Chondrocyte (in vitro differentiated cells): Measurements from ENCODE around the gene RNPS1. TPM values are rescaled to one million over a fixed set of nuclear protein-coding genes. Genes with fewer than 3 reads are reported as not detected.

Experiments used
- DNase-seq: peaks from one replicate; pipeline ENCODE4 v3.0.0; 2021; ENCODE audit warnings: mixed read lengths, low spot score
- H3K27ac Mint-ChIP-seq: one replicate; pipeline ENCODE4 v1.8.0; 2021; ENCODE audit warnings: mild to moderate bottlenecking, moderate library complexity, mixed read lengths; ENCODE audit not compliant: unreplicated experiment
- H3K27me3 Mint-ChIP-seq: 2 replicates; pipeline ENCODE4 v1.8.0; 2021; ENCODE audit warnings: low read depth, mixed read lengths
- H3K36me3 Mint-ChIP-seq: 2 replicates; pipeline ENCODE4 v1.8.0; 2021; ENCODE audit warnings: low read depth, mixed read lengths
- H3K4me1 Mint-ChIP-seq: 2 replicates; pipeline ENCODE4 v1.8.0; 2021; ENCODE audit warnings: low read depth, mild to moderate bottlenecking, mixed read lengths
- H3K4me3 Mint-ChIP-seq: one replicate; pipeline ENCODE4 v1.8.0; 2021; ENCODE audit warnings: mild to moderate bottlenecking, moderate library complexity, mixed read lengths; ENCODE audit not compliant: unreplicated experiment
- H3K9me3 Mint-ChIP-seq: 2 replicates; pipeline ENCODE4 v1.8.0; 2021; ENCODE audit warnings: low read depth, mixed read lengths
- CTCF ChIP-seq: fragments of 200-600 bp; sonication (generic); IDR thresholded peaks from 2 replicates; pipeline ENCODE4 v1.5.0; 2021; ENCODE audit warnings: antibody characterized with exemption, mild to moderate bottlenecking, moderate library complexity
- total RNA-seq: library from RNA; stranded (reverse); gene quantifications from 3 replicates; pipeline ENCODE4 v1.2.1, GENCODE V29; 2021

RNPS1 gene
- total RNA-seq, 1 donor from 2014 or later = 109 TPM

DNA sequence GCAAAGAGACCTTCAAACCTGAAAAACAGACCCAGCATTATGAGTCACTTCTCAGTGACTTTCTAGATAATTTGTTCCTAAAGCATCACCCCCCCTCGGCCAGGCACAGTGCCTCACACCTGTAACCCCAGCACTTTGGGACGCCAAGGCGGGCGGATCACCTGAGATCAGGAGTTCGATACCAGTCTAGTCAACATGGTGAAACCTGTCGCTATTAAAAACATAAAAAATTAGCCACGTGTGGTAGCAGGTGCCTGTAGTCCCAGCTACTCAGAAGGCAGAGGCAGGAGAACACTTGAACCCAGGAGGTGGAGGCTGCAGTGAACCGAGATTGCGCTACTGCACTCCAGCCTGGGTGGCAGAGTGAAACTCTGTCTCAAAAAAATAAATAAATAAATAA is 24.3 kb upstream of the RNPS1 start:
- H3K4me1 Mint-ChIP-seq = no peaks in the 10 kb centered on the region
- no peaks in the 10 kb centered on the region for H3K27me3 Mint-ChIP-seq
- peaks cover 5% of the 10 kb centered on the region for H3K36me3 Mint-ChIP-seq
- DNase-seq = no peak
- no peak overlapping the region for H3K27ac Mint-ChIP-seq
- no peak for TF ChIP-seq CTCF
- H3K4me3 Mint-ChIP-seq = no peak overlapping the region
- H3K9me3 Mint-ChIP-seq = no peaks in the 10 kb centered on the region

GRCh38 chr16:2289282-2289681 is 21.4 kb upstream of the RNPS1 start:
- DNase-seq = peak; percentile 80
- Mint-ChIP-seq H3K27ac (no peak overlapping the region), H3K36me3 (peaks cover 7% of the 10 kb centered on the region), H3K9me3 (no peaks in the 10 kb centered on the region), H3K27me3 (no peaks in the 10 kb centered on the region), H3K4me1 (no peaks in the 10 kb centered on the region), H3K4me3 (no peak overlapping the region)
- no peak for TF ChIP-seq CTCF

DNA sequence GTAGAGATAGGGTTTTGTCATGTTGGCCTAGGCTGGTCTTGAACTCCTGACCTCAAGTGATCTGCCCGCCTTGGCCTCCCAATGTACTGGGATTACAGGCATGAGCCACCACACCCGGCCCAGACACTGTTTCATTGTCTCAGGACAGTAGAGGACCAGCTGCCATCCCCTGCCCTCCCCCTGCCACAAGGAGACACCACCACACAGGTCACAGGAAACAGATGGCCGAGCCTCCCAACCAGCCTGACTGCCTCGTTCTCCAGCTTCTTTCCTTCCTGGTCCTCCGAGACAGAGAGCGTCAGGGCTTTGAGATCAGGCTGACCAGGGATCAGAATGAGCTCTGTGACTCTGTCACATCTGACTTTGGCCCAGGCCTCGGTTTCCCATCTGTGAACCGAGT is 20.8 kb upstream of the RNPS1 start:
- DNase-seq = no peak
- peaks cover 8% of the 10 kb centered on the region for H3K36me3 Mint-ChIP-seq
- no peak overlapping the region for H3K27ac Mint-ChIP-seq
- no peak overlapping the region for H3K4me3 Mint-ChIP-seq
- H3K9me3 Mint-ChIP-seq = no peaks in the 10 kb centered on the region
- no peak for TF ChIP-seq CTCF
- no peaks in the 10 kb centered on the region for H3K4me1 Mint-ChIP-seq
- no peaks in the 10 kb centered on the region for H3K27me3 Mint-ChIP-seq

- no peak for DNase-seq
- H3K4me1 Mint-ChIP-seq = no peaks in the 10 kb centered on the region
- TF ChIP-seq CTCF = no peak
- no peaks in the 10 kb centered on the region for H3K9me3 Mint-ChIP-seq
- H3K27ac Mint-ChIP-seq = no peak overlapping the region
- H3K36me3 Mint-ChIP-seq = peaks cover 11% of the 10 kb centered on the region
- H3K27me3 Mint-ChIP-seq = no peaks in the 10 kb centered on the region
- H3K4me3 Mint-ChIP-seq = no peak overlapping the region
Measured at GRCh38 chr16:2287916-2288547, 20.1 kb upstream of the RNPS1 start.

DNA sequence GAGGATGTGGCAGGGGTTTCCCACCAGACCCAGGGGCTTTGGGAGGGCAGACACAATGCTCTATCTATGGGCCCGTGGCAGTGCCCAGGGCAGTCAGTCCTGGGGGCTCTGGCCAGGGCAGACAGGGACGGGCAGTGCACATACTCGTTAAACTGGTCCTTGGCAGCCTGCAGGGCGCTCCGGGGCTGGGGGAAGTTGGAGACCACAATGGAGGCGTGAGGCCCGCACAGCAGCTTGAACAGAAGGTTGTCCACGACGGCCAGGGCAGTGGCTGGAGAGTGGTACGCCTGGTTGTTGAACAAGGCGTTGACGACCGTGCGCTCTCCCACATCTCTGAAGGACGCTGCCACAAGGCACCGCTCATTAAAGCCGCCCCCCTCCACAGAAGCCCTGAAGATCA is 18.6 kb upstream of the RNPS1 start:
- no peak for TF ChIP-seq CTCF
- no peak overlapping the region for H3K27ac Mint-ChIP-seq
- peaks cover 7% of the 10 kb centered on the region for H3K36me3 Mint-ChIP-seq
- no peaks in the 10 kb centered on the region for H3K27me3 Mint-ChIP-seq
- no peaks in the 10 kb centered on the region for H3K9me3 Mint-ChIP-seq
- H3K4me3 Mint-ChIP-seq = no peak overlapping the region
- no peaks in the 10 kb centered on the region for H3K4me1 Mint-ChIP-seq
- no peak for DNase-seq
